Daoy (cell line): ENCODE measurements around the gene BIRC3. TPM values are rescaled to one million over a fixed set of nuclear protein-coding genes. Genes with fewer than 3 reads are reported as not detected.
"Not testable (repeated sequence)": the region's sequence is repeated elsewhere in the genome, so short reads cannot be mapped to it uniquely, and the experiment has no call there.

Source experiments
- DNase-seq: peaks from one replicate; pipeline ENCODE4 v3.0.0-alpha.2; 2015; ENCODE audit warnings: low read depth
- total RNA-seq: library from RNA; depleted of rRNA; stranded (reverse); fragments of >200 nt; shearing (Covaris generic); gene quantifications from 2 replicates; pipeline ENCODE4 v1.2.3, GENCODE V29; 2014; rRNA removed

BIRC3 gene
- total RNA-seq, 1 experiment from 2014 or later: 21.3 TPM

- not testable (repeated sequence) for DNase-seq
Observed at GRCh38 chr11:102374633-102375424, 57.5 kb downstream of the BIRC3 start.

GRCh38 chr11:102375720-102376399 lies 58.6 kb downstream of the BIRC3 start:
- DNase-seq: no peak

- no peak for DNase-seq
Observed at GRCh38 chr11:102377891-102378290, 60.6 kb downstream of the BIRC3 start.

- DNase-seq: no peak
Observed at GRCh38 chr11:102378818-102379217, 61.5 kb downstream of the BIRC3 start.

GRCh38 chr11:102382384-102382783 lies 65.1 kb downstream of the BIRC3 start:
- no peak for DNase-seq

GRCh38 chr11:102383839-102384238 lies 66.6 kb downstream of the BIRC3 start:
- no peak for DNase-seq

GRCh38 chr11:102384419-102385079 lies 67.3 kb downstream of the BIRC3 start:
- DNase-seq: no peak

GRCh38 chr11:102385085-102386007 lies 68.1 kb downstream of the BIRC3 start:
- DNase-seq: no peak

- DNase-seq: no peak
Observed at GRCh38 chr11:102386136-102386734, 69.0 kb downstream of the BIRC3 start.

- DNase-seq: no peak
Observed at GRCh38 chr11:102387043-102387781, 69.9 kb downstream of the BIRC3 start.

Other genes starting within 250 kb of the BIRC3 start
- 35.5 and 49.0 TPM in 2 replicates for gene YAP1, start 207.0 kb upstream of the BIRC3 start, total RNA-seq
- 73.1 and 105 TPM in 2 replicates for gene BIRC2, start 29.7 kb downstream of the BIRC3 start, total RNA-seq
- 121 and 127 TPM in 2 replicates for gene TMEM123, start 135.3 kb downstream of the BIRC3 start, total RNA-seq
- 4.7 and 5.9 TPM in 2 replicates for gene MMP7, start 213.3 kb downstream of the BIRC3 start, total RNA-seq